ENCODE data around the gene SDHAF3.

SDHAF3 gene

DNA sequence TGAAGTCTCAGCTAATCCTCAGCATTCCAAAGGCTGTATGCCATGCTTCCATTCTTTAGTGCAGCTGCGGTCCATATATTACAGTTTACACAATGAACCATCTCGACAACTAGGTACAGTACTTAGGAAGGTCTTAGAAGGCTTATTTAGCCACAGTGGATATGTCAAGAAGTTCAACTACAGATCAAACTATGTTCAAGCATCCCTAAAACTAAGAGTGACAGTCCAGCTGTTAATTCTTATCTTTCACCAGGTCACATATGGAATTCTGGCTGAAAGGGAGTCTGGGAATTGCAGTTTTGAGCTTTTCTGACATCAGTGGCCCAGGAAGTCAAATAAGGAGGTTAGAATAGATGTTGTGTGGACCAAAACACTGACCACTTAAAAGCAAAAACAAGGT lies 106.8 kb downstream of the SDHAF3 start:
- DNase-seq, result no peak

DNA sequence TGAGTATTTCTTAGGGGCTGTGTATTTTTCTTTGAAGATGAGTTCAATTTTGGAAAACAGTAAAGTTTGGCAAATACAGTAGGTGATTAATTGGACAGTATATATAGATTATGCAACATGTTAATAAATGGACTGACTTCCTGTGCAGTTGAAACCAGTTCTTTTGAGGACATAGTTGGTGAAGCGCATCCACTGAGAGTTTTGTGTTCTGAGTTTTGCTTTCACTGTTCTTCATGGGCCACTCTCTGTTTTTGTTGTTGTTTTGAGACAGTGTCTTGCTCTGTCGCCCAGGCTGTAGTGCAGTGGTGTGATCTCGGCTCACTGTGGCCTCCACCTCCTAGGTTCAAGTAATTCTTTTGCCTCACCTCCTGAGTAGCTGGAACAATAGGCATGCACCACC lies 109.0 kb downstream of the SDHAF3 start:
- no peak for DNase-seq
